NB4 (cell line): ENCODE data around the gene TCERG1.

Experiments used
- CTCF ChIP-seq: IDR thresholded peaks from one replicate; pipeline ENCODE4 v1.5.1; 2012; ENCODE audit warnings: low read depth, low read length
- MAX ChIP-seq: IDR thresholded peaks from 2 replicates; pipeline ENCODE4 v1.6.1; 2011; ENCODE audit warnings: low read depth, low read length
- POLR2A ChIP-seq: IDR thresholded peaks from 2 replicates; pipeline ENCODE4 v1.6.1; 2011; ENCODE audit warnings: mild to moderate bottlenecking; ENCODE audit not compliant: insufficient read length; ENCODE audit errors: extremely low read depth

GRCh38 chr5:146515473-146516150, 68.5 kb downstream of the TCERG1 start:
- TF ChIP-seq CTCF, result no peak
- TF ChIP-seq POLR2A, result no peak
- TF ChIP-seq MAX, result no peak
